SK-N-SH treated with all-trans-retinoic acid at 6 μM for 48 hours (cell line): ENCODE measurements around the gene SLC28A1.

Experiments
- ATAC-seq: fragments of 200-7000 bp; cut with Tn5 transposase; 3 replicates; pipeline ENCODE4 v1.9.1; 2020; ENCODE audit warnings: mild to moderate bottlenecking, moderate library complexity
- ARNTL ChIP-seq: fragments of 450-650 bp; formaldehyde crosslinking; IDR thresholded peaks from 2 replicates; pipeline ENCODE4 v1.5.0; 2020; ENCODE audit warnings: low read depth, mild to moderate bottlenecking, moderate library complexity, borderline replicate concordance
- BACH2 ChIP-seq: fragments of 250-450 bp; sonication (Bioruptor Pico); IDR thresholded peaks from 2 replicates; pipeline ENCODE4 v1.9.0; 2021; ENCODE audit warnings: mild to moderate bottlenecking, borderline replicate concordance
- CREB5 ChIP-seq: fragments of 250-450 bp; sonication (Bioruptor Pico); IDR thresholded peaks from 2 replicates; pipeline ENCODE4 v1.5.1; 2020; ENCODE audit warnings: low read depth, mild to moderate bottlenecking, moderate library complexity
- CSDC2 ChIP-seq: fragments of 250-450 bp; sonication (Bioruptor Pico); IDR thresholded peaks from 2 replicates; pipeline ENCODE4 v1.5.0; 2020; ENCODE audit warnings: mild to moderate bottlenecking, moderate library complexity
- CSRNP3 ChIP-seq: fragments of 250-450 bp; sonication (Bioruptor Pico); IDR thresholded peaks from 2 replicates; pipeline ENCODE4 v1.5.1; 2021; ENCODE audit warnings: mild to moderate bottlenecking, moderate library complexity
- ESRRG ChIP-seq: fragments of 250-450 bp; sonication (Bioruptor Pico); IDR thresholded peaks from 2 replicates; pipeline ENCODE4 v1.6.1; 2021; ENCODE audit warnings: mild to moderate bottlenecking
- GLIS3 ChIP-seq: fragments of 250-450 bp; sonication (Bioruptor Pico); IDR thresholded peaks from 2 replicates; pipeline ENCODE4 v1.5.0; 2020; ENCODE audit warnings: mild to moderate bottlenecking, moderate library complexity
- ISL1 ChIP-seq: fragments of 250-450 bp; sonication (Bioruptor Pico); IDR thresholded peaks from 2 replicates; pipeline ENCODE4 v2.1.2; 2022; ENCODE audit warnings: mild to moderate bottlenecking, moderate library complexity
- OSR1 ChIP-seq: fragments of 250-450 bp; sonication (Bioruptor Pico); IDR thresholded peaks from 2 replicates; pipeline ENCODE4 v1.8.0; 2022; ENCODE audit warnings: moderate library complexity, mild to moderate bottlenecking, inconsistent platforms
- PATZ1 ChIP-seq: fragments of 250-450 bp; sonication (Bioruptor Pico); IDR thresholded peaks from 2 replicates; pipeline ENCODE4 v1.8.0; 2020; ENCODE audit warnings: mild to moderate bottlenecking, moderate library complexity, borderline replicate concordance
- PPARA ChIP-seq: fragments of 250-450 bp; sonication (Bioruptor Pico); IDR thresholded peaks from 2 replicates; pipeline ENCODE4 v1.5.0; 2020; ENCODE audit warnings: mild to moderate bottlenecking, borderline replicate concordance
- SNAI2 ChIP-seq: fragments of 250-450 bp; sonication (Bioruptor Pico); IDR thresholded peaks from 2 replicates; pipeline ENCODE4 v1.5.0; 2020; ENCODE audit warnings: mild to moderate bottlenecking, moderate library complexity
- TCF4 ChIP-seq: fragments of 250-450 bp; sonication (Bioruptor Pico); IDR thresholded peaks from 2 replicates; pipeline ENCODE4 v1.8.0; 2021; ENCODE audit warnings: mild to moderate bottlenecking, moderate library complexity, borderline replicate concordance
- TOX ChIP-seq: fragments of 250-450 bp; sonication (Bioruptor Pico); IDR thresholded peaks from 2 replicates; pipeline ENCODE4 v1.8.0; 2021; ENCODE audit warnings: mild to moderate bottlenecking, moderate library complexity, borderline replicate concordance
- TSHZ2 ChIP-seq: fragments of 250-450 bp; sonication (Bioruptor Pico); IDR thresholded peaks from 2 replicates; pipeline ENCODE4 v1.5.0; 2020; ENCODE audit warnings: mild to moderate bottlenecking, moderate library complexity
- ZC3H10 ChIP-seq: fragments of 250-450 bp; sonication (Bioruptor Pico); IDR thresholded peaks from 2 replicates; pipeline ENCODE4 v1.5.1; 2021; ENCODE audit warnings: mild to moderate bottlenecking, moderate library complexity
- ZFP3 ChIP-seq: fragments of 250-450 bp; sonication (Bioruptor Pico); IDR thresholded peaks from 2 replicates; pipeline ENCODE4 v1.5.0; 2020; ENCODE audit warnings: mild to moderate bottlenecking, moderate library complexity
- ZFP30 ChIP-seq: fragments of 450-650 bp; formaldehyde crosslinking; IDR thresholded peaks from 2 replicates; pipeline ENCODE4 v1.5.0; 2022; ENCODE audit warnings: mild to moderate bottlenecking, moderate library complexity
- ZNF565 ChIP-seq: fragments of 450-650 bp; formaldehyde crosslinking; conservative IDR thresholded peaks from 2 replicates; pipeline ENCODE4 v1.5.0; 2020; ENCODE audit warnings: low read depth, mild to moderate bottlenecking, moderate library complexity
- ZNF70 ChIP-seq: fragments of 450-650 bp; formaldehyde crosslinking; IDR thresholded peaks from 2 replicates; pipeline ENCODE4 v1.5.0; 2020; ENCODE audit warnings: mild to moderate bottlenecking, moderate library complexity
- ZNF8 ChIP-seq: fragments of 450-650 bp; formaldehyde crosslinking; IDR thresholded peaks from 2 replicates; pipeline ENCODE4 v1.5.0; 2020; ENCODE audit warnings: mild to moderate bottlenecking, moderate library complexity
- TF ChIP-seq, protein P1 (sequence below): fragments of 250-450 bp; sonication (Bioruptor Pico); IDR thresholded peaks from 2 replicates; pipeline ENCODE4 v1.8.0; 2021; ENCODE audit warnings: low read depth, mild to moderate bottlenecking, moderate library complexity, borderline replicate concordance

The SLC28A1 gene

DNA sequence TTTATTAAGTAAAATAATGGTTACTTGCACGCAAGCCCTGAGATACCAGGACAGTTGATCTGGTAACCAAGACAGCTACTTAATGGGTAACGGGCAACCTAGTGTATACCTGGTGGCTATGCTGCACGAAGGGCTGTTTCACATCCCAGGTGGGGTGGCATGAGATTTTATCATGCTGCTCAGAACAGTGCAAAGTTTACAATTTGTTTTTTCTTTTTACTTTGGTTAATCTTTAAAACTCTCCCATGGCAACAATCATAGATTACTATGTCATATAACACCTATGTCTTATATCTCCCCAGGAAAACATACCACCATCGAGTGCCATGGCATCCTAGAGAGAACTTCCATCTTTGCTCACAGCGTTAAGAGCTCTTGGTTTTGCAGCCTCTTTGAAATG lies 32.2 kb upstream of the SLC28A1 start:
- no peak for ATAC-seq
- TF ChIP-seq ZFP3 (CRISPR knock-in tag) (no peak), GLIS3 (CRISPR knock-in tag) (no peak), OSR1 (no peak), PPARA (CRISPR knock-in tag) (no peak), TSHZ2 (CRISPR knock-in tag) (no peak), BACH2 (CRISPR knock-in tag) (no peak), ESRRG (CRISPR knock-in tag) (no peak)

- ATAC-seq: no peak
- no peak for TF ChIP-seq ZNF8 (CRISPR knock-in tag)
- TF ChIP-seq TOX (CRISPR knock-in tag): no peak
Measured at GRCh38 chr15:84855136-84855535, 29.3 kb upstream of the SLC28A1 start.

GRCh38 chr15:84855765-84856164 lies 28.7 kb upstream of the SLC28A1 start:
- no peak for ATAC-seq

GRCh38 chr15:84856731-84857417 lies 27.6 kb upstream of the SLC28A1 start:
- ATAC-seq: no peak
- no peak for TF ChIP-seq ZNF565 (CRISPR knock-in tag)
- no peak for TF ChIP-seq ZFP3 (CRISPR knock-in tag)
- no peak for TF ChIP-seq ESRRG (CRISPR knock-in tag)
- no peak for TF ChIP-seq PATZ1 (CRISPR knock-in tag)
- no peak for TF ChIP-seq ZNF70
- TF ChIP-seq ARNTL: no peak
- no peak for TF ChIP-seq CREB5
- TF ChIP-seq ZNF8 (CRISPR knock-in tag): no peak
- TF ChIP-seq SNAI2 (CRISPR knock-in tag): no peak
- no peak for TF ChIP-seq CSDC2
- TF ChIP-seq ZC3H10: no peak

More at GRCh38 chr15:84855765-84856164, 28.7 kb upstream of the SLC28A1 start:
- TF ChIP-seq ISL1 (CRISPR knock-in tag) (no peak), PPARA (CRISPR knock-in tag) (no peak), ZNF8 (CRISPR knock-in tag) (no peak), ZNF565 (CRISPR knock-in tag) (no peak), ZC3H10 (no peak), CSDC2 (no peak), ZFP30 (CRISPR knock-in tag) (no peak), PATZ1 (CRISPR knock-in tag) (no peak), CSRNP3 (CRISPR knock-in tag) (no peak), TCF4 (no peak), GLIS3 (CRISPR knock-in tag) (no peak), SNAI2 (CRISPR knock-in tag) (no peak)
- TF ChIP-seq, protein P1, sequence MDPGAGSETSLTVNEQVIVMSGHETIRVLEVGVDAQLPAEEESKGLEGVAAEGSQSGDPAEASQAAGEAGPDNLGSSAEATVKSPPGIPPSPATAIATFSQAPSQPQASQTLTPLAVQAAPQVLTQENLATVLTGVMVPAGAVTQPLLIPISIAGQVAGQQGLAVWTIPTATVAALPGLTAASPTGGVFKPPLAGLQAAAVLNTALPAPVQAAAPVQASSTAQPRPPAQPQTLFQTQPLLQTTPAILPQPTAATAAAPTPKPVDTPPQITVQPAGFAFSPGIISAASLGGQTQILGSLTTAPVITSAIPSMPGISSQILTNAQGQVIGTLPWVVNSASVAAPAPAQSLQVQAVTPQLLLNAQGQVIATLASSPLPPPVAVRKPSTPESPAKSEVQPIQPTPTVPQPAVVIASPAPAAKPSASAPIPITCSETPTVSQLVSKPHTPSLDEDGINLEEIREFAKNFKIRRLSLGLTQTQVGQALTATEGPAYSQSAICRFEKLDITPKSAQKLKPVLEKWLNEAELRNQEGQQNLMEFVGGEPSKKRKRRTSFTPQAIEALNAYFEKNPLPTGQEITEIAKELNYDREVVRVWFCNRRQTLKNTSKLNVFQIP (CRISPR knock-in tag): no peak
